B cell (primary cell): Measurements from ENCODE around the gene KCNK7. TPM values are rescaled to one million over a fixed set of nuclear protein-coding genes. Genes with fewer than 3 reads are reported as not detected.

Experiments
- ATAC-seq: fragments of 200-7000 bp; cut with Tn5 transposase; one replicate; pipeline ENCODE4 v1.10.0; 2021; ENCODE audit warnings: low read depth, mild to moderate bottlenecking, moderate number of reproducible peaks, moderate library complexity
- CTCF ChIA-PET: fragments of 350-600 bp; sonication (Branson Sonifier 250); formaldehyde crosslinking; loops from one replicate; lab custom pipeline; 2021; ENCODE audit warnings: antibody characterized with exemption, inconsistent platforms; lab: Charles Lee
- POLR2A ChIA-PET: fragments of 350-600 bp; sonication (Branson Sonifier 250); formaldehyde crosslinking; loops from one replicate; lab custom pipeline; 2021; ENCODE audit warnings: antibody characterized with exemption; lab: Charles Lee
- DNase-seq: peaks from one replicate; pipeline ENCODE4 v3.0.0; 2013
- H2AFZ ChIP-seq: 2 replicates; pipeline ENCODE4 v1.6.1; 2012; ENCODE audit warnings: mild to moderate bottlenecking, low read depth, low read length; ENCODE audit not compliant: insufficient read depth, poor library complexity, severe bottlenecking
- H3K27ac ChIP-seq, 2 donors: 1 replicate in 1 of 2; 2 replicates in 1 of 2; pipeline ENCODE4 v1.5.1; 2012 to 2013; ENCODE audit warnings: low read length in 2 of 2, mild to moderate bottlenecking in 2 of 2, moderate library complexity in 1 of 2
- H3K27me3 ChIP-seq, 4 experiments: fragments of 200-600 bp in 1 of 4; sonication (generic) in 1 of 4; replicated peaks in 1 of 4; 1 replicate in 2 of 4; 2 replicates in 2 of 4; pipeline versions ENCODE4 v1.6.1 to v1.7.0; 2013 to 2016; ENCODE audit warnings: low read length in 3 of 4, mild to moderate bottlenecking in 2 of 4, mixed read lengths in 1 of 4, moderate library complexity in 1 of 4; ENCODE audit not compliant: insufficient read depth in 4 of 4, control insufficient read depth in 3 of 4; ENCODE audit errors: control extremely low read depth in 1 of 4
- H3K36me3 ChIP-seq, 2 experiments: replicated peaks in 1 of 2; 1 replicate in 1 of 2; 2 replicates in 1 of 2; pipeline versions ENCODE4 v1.6.1 to v1.7.1; 2013; ENCODE audit warnings: low read length in 1 of 2; ENCODE audit not compliant: insufficient read depth in 2 of 2, control insufficient read depth in 1 of 2; ENCODE audit errors: control extremely low read depth in 1 of 2, extremely low read depth in 1 of 2
- H3K4me1 ChIP-seq, 2 donors: fragments of 200-600 bp in 1 of 2; sonication (generic) in 1 of 2; 1 replicate in 1 of 2; 2 replicates in 1 of 2; pipeline versions ENCODE4 v1.5.1 to v1.6.1; 2013 to 2017; ENCODE audit warnings: low read length in 2 of 2; ENCODE audit not compliant: control insufficient read depth in 2 of 2, insufficient read depth in 2 of 2
- H3K4me2 ChIP-seq: replicated peaks from 2 replicates; pipeline ENCODE3; 2012; ENCODE audit warnings: mild to moderate bottlenecking, low read depth, low read length; ENCODE audit not compliant: poor library complexity, severe bottlenecking
- H3K4me3 ChIP-seq, 5 experiments: fragments of 200-600 bp in 1 of 5; sonication (generic) in 1 of 5; 1 replicate in 3 of 5; 2 replicates in 2 of 5; pipeline versions ENCODE4 v1.5.1 to v1.7.0; 2011 to 2016; ENCODE audit warnings: low read length in 4 of 5, mild to moderate bottlenecking in 4 of 5, low read depth in 2 of 5, control low read depth in 1 of 5, moderate library complexity in 1 of 5; ENCODE audit not compliant: insufficient read depth in 1 of 5; ENCODE audit errors: control extremely low read depth in 1 of 5, extremely low read depth in 1 of 5
- H3K79me2 ChIP-seq: fragments of 200-600 bp; sonication (generic); one replicate; pipeline ENCODE4 v1.6.0; 2016; ENCODE audit warnings: low read length; ENCODE audit not compliant: control insufficient read depth, insufficient read depth
- H3K9ac ChIP-seq: fragments of 200-600 bp; sonication (generic); 2 replicates; pipeline ENCODE4 v1.6.1; 2017; ENCODE audit warnings: mild to moderate bottlenecking, low read length, moderate library complexity
- H3K9me3 ChIP-seq, 3 donors: one replicate each; pipeline versions ENCODE4 v1.6.1 to v1.7.1; 2013; ENCODE audit warnings: low read length in 2 of 3; ENCODE audit not compliant: control insufficient read depth in 2 of 3, insufficient read depth in 1 of 3; ENCODE audit errors: control extremely low read depth in 1 of 3
- H4K20me1 ChIP-seq: 2 replicates; pipeline ENCODE4 v1.6.0; 2012; ENCODE audit warnings: mild to moderate bottlenecking, low read length; ENCODE audit not compliant: insufficient read depth, control insufficient read depth, poor library complexity, severe bottlenecking
- H3K27ac Mint-ChIP-seq: one replicate; pipeline ENCODE4 v1.8.0; 2021; ENCODE audit warnings: mixed read lengths
- H3K27me3 Mint-ChIP-seq: one replicate; pipeline ENCODE4 v1.8.0; 2021; ENCODE audit warnings: mixed read lengths
- H3K4me1 Mint-ChIP-seq: one replicate; pipeline ENCODE4 v1.8.0; 2021; ENCODE audit warnings: mixed read lengths
- H3K4me3 Mint-ChIP-seq: one replicate; pipeline ENCODE4 v1.8.0; 2021; ENCODE audit warnings: mixed read lengths
- H3K9me3 Mint-ChIP-seq: one replicate; pipeline ENCODE4 v1.8.0; 2022; ENCODE audit warnings: mixed read lengths; ENCODE audit not compliant: insufficient read depth
- EZH2 ChIP-seq: IDR thresholded peaks from 2 replicates; pipeline ENCODE4 v1.6.1; 2012; ENCODE audit warnings: borderline replicate concordance, low read depth, mild to moderate bottlenecking, moderate library complexity, low read length; ENCODE audit not compliant: insufficient read depth, poor library complexity, severe bottlenecking
- WGBS: methylation state at CpG from one replicate; pipeline ENCODE4 v1.1.5; 2013; ENCODE audit warnings: missing lambda C conversion rate; ENCODE audit not compliant: insufficient coverage; 5-methylcytosine and 5-hydroxymethylcytosine counted together
- intact Hi-C: fragments of 100-400 bp; cut with micrococcal nuclease; formaldehyde crosslinking; loops from one replicate; pipeline ENCODE4 v1.10.0; 2022
- polyA plus RNA-seq: library from polyadenylated mRNA; depleted of rRNA; stranded (reverse); fragments of >200 nt; gene quantifications from 2 replicates; pipeline ENCODE4 v1.2.3, GENCODE V29; 2012
- total RNA-seq, 2 donors: library from RNA; stranded (reverse); fragments of 120-200 nt in 1 of 2; gene quantifications; 1 replicate in 1 of 2; 2 replicates in 1 of 2; pipeline versions ENCODE4 v1.2.3 to v1.2.4, GENCODE V29; 2013 to 2022
- TF ChIP-seq, protein P1 (sequence below): fragments of 200-600 bp; IDR thresholded peaks from one replicate; pipeline ENCODE4 v1.8.0; 2022; ENCODE audit warnings: antibody characterized with exemption, mild to moderate bottlenecking

Gene KCNK7
- total and polyA plus RNA-seq, 2 donors (not counting 1 experiment from before 2014, with no cell fraction given), result 2.2 to 3.5 TPM

DNA sequence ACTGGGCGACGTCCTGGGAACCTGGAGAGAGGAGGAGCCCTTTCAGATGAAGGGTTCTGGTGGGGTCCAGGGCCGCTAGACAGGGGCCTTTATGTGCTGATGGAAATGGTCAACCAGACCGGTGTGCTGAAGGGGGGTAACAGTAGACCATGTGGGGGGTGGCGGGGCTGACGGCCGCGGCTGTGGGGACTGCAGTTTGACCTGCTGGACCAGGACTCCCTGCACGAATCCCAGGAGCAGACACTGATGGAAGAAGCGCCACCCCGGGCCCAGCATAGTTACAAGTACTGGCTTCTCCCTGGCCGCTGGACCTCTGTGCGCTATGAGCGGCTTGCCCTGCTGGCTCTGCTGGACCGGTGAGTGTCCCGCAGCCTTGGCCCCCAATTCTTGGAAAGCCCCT, 26.4 kb upstream of the KCNK7 start:
- DNase-seq, result no peak
- no peak overlapping the region for H3K4me3 Mint-ChIP-seq
- no peak overlapping the region for H3K27ac Mint-ChIP-seq
- peaks cover 21% of the 10 kb centered on the region for H3K4me1 Mint-ChIP-seq
- Histone ChIP-seq H3K9ac (no peak overlapping the region), H3K27me3 (no peaks in the 10 kb centered on the region), H3K9me3 (no peaks in the 10 kb centered on the region), H3K4me2 (no peak overlapping the region), H4K20me1 (peaks cover 51% of the 10 kb centered on the region), H2AFZ (no peak overlapping the region), H3K36me3 (peaks cover 0 to 85% of the 10 kb centered on the region in 2 experiments), H3K79me2 (peaks cover 76% of the 10 kb centered on the region), H3K27ac (no peak overlapping the region), H3K4me3 (no peak overlapping the region), H3K4me1 (peaks cover 7 to 16% of the 10 kb centered on the region in 2 donors)
- no peak for ATAC-seq
- no peaks in the 10 kb centered on the region for H3K27me3 Mint-ChIP-seq
- ChIA-PET POLR2A (interaction anchor here (0.6 kb wide), 2 partner anchors 195 to 629 kb away, joined by 4 to 5 read pairs; no protein-coding TSS in a partner anchor), CTCF (interaction anchor here (0.8 to 6.4 kb wide), 3 partner anchors 31 to 195 kb away, joined by 3 to 41 read pairs (median 3); no protein-coding TSS in a partner anchor)
- intact Hi-C loops, result no loop called here
- no peaks in the 10 kb centered on the region for H3K9me3 Mint-ChIP-seq
- WGBS, result 96% methylated on average over 16 of the region's 16 CpGs
- no peak for TF ChIP-seq EZH2
- TF ChIP-seq, protein P1, sequence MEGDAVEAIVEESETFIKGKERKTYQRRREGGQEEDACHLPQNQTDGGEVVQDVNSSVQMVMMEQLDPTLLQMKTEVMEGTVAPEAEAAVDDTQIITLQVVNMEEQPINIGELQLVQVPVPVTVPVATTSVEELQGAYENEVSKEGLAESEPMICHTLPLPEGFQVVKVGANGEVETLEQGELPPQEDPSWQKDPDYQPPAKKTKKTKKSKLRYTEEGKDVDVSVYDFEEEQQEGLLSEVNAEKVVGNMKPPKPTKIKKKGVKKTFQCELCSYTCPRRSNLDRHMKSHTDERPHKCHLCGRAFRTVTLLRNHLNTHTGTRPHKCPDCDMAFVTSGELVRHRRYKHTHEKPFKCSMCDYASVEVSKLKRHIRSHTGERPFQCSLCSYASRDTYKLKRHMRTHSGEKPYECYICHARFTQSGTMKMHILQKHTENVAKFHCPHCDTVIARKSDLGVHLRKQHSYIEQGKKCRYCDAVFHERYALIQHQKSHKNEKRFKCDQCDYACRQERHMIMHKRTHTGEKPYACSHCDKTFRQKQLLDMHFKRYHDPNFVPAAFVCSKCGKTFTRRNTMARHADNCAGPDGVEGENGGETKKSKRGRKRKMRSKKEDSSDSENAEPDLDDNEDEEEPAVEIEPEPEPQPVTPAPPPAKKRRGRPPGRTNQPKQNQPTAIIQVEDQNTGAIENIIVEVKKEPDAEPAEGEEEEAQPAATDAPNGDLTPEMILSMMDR, result no peak

DNA sequence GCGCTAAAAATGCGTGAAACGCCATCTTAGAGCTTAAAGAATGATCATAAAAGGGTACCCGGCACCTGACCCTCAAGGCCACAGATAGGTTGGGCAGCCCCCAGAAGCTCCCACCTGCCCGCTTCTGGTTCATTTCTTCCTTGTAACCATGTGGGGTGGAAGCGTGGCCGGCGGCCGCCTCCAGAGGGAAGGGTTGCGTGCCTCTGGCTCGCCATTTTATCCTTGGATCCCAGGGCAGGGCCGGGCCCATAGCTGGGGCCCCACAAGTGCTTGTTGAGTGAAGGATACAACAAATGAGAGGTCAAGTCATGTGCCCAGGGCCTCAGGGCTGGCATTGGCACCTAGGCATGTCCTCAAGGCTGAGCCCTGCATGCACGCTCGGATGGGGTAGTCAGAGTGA, 25.9 kb upstream of the KCNK7 start:
- ATAC-seq, result no peak
- 96% methylated on average over 11 of the region's 14 CpGs for WGBS

More for the DNA sequence above, 25.9 kb upstream of the KCNK7 start:
- H3K4me2 ChIP-seq, result no peak overlapping the region
- H3K79me2 ChIP-seq, result peaks cover 76% of the 10 kb centered on the region
- H3K27ac ChIP-seq, result no peak overlapping the region
- H3K27me3 ChIP-seq, result no peaks in the 10 kb centered on the region
- Mint-ChIP-seq H3K27ac (no peak overlapping the region), H3K27me3 (no peaks in the 10 kb centered on the region), H3K4me3 (no peak overlapping the region), H3K9me3 (no peaks in the 10 kb centered on the region), H3K4me1 (peaks cover 24% of the 10 kb centered on the region)
- no peaks in the 10 kb centered on the region for H3K9me3 ChIP-seq
- no peak for TF ChIP-seq EZH2
- TF ChIP-seq, protein P1, result no peak
- intact Hi-C loops, result no loop called here
- POLR2A ChIA-PET, result interaction anchor here (0.6 kb wide), 1 partner anchor 630 kb away, joined by 5 read pairs; no protein-coding TSS in a partner anchor
- CTCF ChIA-PET, result interaction anchor here (0.8 to 2.3 kb wide), 3 partner anchors 84 to 195 kb away, joined by 3 to 7 read pairs (median 3); partner anchors contain the start of gene KAT5
- peaks cover 12 to 19% of the 10 kb centered on the region in 2 donors for H3K4me1 ChIP-seq
- H4K20me1 ChIP-seq, result peaks cover 57% of the 10 kb centered on the region
- DNase-seq, result no peak
- no peak overlapping the region for H3K4me3 ChIP-seq
- H2AFZ ChIP-seq, result no peak overlapping the region
- peaks cover 0 to 81% of the 10 kb centered on the region in 2 experiments for H3K36me3 ChIP-seq
- H3K9ac ChIP-seq, result no peak overlapping the region
